GM21528 (cell line): ENCODE data around the gene HPX.
A peak's percentile ranks its signal among the peaks of the same experiment; 100 is the strongest.

Experiments
- ATAC-seq: cut with Tn5 transposase; IDR thresholded peaks from one replicate; pipeline ENCODE4 v1.9.1; 2021; ENCODE audit warnings: mild to moderate bottlenecking, moderate library complexity; ENCODE audit not compliant: unreplicated experiment, low FRiP score

HPX gene

GRCh38 chr11:6418557-6419008 lies 22.2 kb downstream of the HPX start:
- ATAC-seq, result no peak

- no peak for ATAC-seq
Observed at GRCh38 chr11:6417907-6418556, 22.8 kb downstream of the HPX start.

GRCh38 chr11:6415797-6416196 lies 25.0 kb downstream of the HPX start:
- ATAC-seq, result no peak

- ATAC-seq, result no peak
Observed at GRCh38 chr11:6414874-6415328, 25.9 kb downstream of the HPX start.

- ATAC-seq, result no peak
Observed at GRCh38 chr11:6413791-6414201, 27.0 kb downstream of the HPX start.

GRCh38 chr11:6411594-6412031 lies 29.2 kb downstream of the HPX start:
- no peak for ATAC-seq

GRCh38 chr11:6410695-6411430 lies 29.9 kb downstream of the HPX start:
- no peak for ATAC-seq

- ATAC-seq, result no peak
Observed at GRCh38 chr11:6406370-6406769, 34.4 kb downstream of the HPX start.

- ATAC-seq, result no peak
Observed at GRCh38 chr11:6405846-6406245, 34.9 kb downstream of the HPX start.

GRCh38 chr11:6405052-6405667 lies 35.6 kb downstream of the HPX start:
- no peak for ATAC-seq

- ATAC-seq, result no peak
Observed at GRCh38 chr11:6404342-6405051, 36.3 kb downstream of the HPX start.

- ATAC-seq, result no peak
Observed at GRCh38 chr11:6403539-6403938, 37.2 kb downstream of the HPX start.

- peak; percentile 94 for ATAC-seq
Observed at GRCh38 chr11:6402561-6402981, 38.2 kb downstream of the HPX start.

- peak; percentile 35 for ATAC-seq
Observed at GRCh38 chr11:6402061-6402470, 38.7 kb downstream of the HPX start.

- no peak for ATAC-seq
Observed at GRCh38 chr11:6401464-6401863, 39.3 kb downstream of the HPX start.

- ATAC-seq, result no peak
Observed at GRCh38 chr11:6400431-6401345, 40.1 kb downstream of the HPX start.

- no peak for ATAC-seq
Observed at GRCh38 chr11:6397636-6398035, 43.2 kb downstream of the HPX start.

GRCh38 chr11:6397156-6397555 lies 43.6 kb downstream of the HPX start:
- no peak for ATAC-seq

GRCh38 chr11:6395470-6396060 lies 45.2 kb downstream of the HPX start:
- no peak for ATAC-seq
